IPS-NIHi7 (cell line): ENCODE results near the gene MAML3.
"Not testable (repeated sequence)": the region's sequence is repeated elsewhere in the genome, so short reads cannot be mapped to it uniquely, and the experiment has no call there.

ENCODE experiments used
- DNase-seq: peaks from one replicate; pipeline ENCODE4 v3.0.0; 2012; ENCODE audit warnings: mixed read lengths; ENCODE audit errors: extremely low spot score

The MAML3 gene

DNA sequence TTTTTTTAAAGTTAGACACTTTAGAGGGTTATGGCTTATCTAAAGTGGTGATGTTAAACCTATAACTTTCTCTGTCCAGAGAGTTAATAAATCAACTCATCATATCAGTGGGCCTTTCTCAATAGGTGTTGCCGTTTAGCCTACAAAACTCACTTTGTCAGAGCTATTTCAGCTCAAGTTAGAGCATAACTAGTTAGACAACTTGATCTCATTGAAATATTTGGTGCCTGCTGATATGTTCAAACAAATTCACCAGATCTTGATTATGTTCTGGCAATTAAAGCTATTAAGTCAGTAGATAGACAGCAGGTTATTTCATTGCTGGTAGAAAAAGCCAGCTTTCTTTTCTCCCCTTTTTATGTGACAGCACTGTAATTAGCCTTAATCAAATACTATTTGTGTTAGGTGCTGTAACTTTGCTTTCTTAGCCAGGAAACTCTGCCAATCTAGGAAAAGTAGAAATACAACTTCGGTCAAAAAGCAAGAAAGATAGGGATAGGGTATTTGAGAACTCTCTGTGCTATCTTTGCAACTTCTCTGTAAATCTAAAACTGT, 191.8 kb downstream of the MAML3 start:
- no peak for DNase-seq

DNA sequence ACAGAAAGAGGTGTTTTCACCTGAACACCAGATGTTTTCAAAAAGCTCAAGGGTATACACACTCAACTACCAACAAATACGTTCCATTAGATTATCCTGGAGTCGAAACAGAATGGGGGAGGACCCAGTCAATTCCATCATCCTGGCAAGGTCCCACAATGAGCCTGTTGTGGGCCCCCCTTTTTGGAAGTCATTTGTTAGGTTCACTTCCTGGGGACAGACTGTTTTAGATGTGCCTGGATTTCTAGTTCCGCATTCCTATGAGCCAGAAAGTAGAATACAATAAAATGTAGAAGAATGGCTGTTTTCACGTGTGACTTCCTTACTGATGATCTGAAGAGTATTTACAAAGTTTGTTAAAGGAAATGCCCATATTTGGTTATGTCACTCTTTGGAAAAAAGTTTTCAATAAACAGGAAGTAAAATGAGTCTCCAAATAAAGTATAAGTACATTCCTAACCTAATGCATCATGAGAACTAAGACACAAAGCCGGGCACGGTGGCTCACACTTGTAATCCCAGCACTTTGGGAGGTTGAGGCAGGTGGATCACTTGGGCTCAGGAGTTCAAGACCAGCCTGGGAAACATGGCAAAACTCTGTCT, 192.5 kb downstream of the MAML3 start:
- no peak for DNase-seq

DNA sequence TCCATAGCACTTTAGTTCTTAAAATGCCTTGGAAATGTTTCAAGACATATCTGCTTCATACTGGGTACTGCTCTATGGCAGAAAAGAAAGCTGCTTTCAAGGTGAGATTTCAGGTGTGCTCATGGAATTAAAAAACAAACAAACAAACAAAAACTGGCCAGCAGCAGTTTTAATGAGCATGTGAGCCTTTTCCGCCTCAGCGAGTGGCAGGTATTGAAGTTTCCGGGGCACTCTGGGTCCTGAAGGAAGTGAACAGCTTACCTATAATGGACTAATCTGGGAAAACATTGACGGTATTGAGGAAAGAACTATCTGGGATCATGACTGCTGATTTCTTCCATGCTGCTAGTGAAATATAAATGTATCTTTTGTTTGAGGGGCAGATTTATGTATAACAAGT, 194.6 kb downstream of the MAML3 start:
- DNase-seq = no peak

DNA sequence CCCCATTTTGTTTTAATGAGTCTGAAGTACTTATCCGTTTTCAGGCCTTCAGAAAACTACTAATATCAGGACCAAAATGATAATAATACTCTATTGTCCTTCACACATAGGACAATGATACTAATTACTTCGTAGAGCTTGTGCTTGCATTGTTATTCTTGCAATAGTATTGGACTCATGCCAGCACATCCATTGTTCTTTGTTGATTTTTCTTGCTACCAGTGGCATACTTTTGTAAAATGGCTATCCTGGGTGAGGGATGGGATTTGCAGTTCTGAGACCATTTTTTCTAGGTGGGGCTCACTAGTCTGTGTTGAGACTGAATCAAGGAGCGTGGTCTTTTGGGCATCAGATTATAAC, 195.3 kb downstream of the MAML3 start:
- DNase-seq = no peak

DNA sequence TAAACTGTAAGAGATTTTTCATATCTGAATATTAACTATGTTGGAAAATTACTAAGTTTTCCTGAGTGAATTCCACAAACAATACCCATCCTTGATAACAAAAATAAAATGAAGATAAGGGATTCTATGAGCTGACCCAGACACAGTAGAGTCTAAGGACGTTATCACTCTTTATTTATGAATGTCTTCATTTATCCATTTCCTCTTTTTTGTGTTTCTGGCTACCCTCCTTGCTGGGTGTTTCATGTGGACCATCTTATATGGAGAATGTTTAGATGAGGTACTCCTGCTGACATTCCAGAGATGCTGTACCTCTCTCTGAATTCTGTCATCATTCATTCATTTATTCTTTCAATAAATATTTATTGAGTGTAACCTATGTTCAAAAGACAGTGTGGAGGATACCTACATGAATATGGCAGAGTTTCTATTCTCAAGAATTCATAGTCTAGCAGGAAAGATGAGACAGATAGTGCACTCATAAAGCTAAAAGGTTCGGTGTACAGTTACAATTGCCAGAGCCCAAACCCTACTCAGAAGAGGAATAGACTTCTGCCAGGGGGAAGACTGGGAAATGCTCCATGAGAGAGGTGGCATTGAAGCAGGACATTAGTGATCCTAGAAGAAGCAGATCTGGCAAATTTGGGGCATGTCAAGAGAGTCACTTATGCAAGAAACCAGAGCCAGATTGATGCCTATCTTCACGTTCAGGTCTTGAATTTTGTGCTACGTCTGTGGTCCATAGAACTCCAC, 195.8 kb downstream of the MAML3 start:
- no peak for DNase-seq

DNA sequence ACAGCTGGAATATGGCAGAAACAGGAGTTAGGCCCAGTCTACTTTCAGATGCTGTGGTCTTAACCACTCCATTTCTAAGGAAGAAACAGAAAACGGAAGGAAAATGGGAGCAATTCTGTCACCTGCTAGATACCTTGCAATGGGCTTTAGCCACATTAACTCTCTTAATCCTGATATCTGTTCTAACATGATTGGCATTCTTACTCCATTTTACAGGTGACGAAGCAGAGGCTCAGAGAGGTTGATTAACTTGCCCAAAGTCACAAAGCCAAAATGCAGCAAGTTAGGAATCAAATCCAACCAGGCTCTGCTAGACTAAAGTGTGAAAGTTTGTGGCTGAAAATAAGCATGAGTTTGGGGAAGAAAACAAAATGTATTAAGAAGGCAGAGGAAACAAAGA, 196.9 kb downstream of the MAML3 start:
- DNase-seq = no peak

DNA sequence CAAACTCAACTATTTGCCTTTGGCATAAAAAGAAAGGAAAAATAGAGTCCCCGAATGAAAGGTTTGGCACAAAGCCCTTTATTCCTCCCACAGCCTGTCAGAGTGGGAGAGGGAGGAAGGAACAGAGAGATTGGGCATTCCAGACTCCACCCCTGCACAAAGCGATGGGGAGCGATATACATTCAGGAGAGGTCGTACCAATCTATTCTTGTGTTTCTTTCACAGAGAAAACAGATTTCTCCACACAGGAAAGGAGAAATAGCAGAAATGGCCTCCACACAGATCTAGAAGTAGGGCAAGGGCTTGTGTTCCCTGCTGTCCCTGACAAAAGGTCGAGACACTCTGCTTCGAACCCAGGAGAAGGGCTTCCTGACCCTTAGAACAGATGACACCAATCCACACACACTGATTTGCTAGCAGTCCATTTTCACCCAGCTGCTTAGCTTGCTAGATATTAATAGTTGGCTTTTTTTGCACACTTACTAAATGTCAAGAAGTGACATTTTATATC, 197.4 kb downstream of the MAML3 start:
- DNase-seq = no peak

DNA sequence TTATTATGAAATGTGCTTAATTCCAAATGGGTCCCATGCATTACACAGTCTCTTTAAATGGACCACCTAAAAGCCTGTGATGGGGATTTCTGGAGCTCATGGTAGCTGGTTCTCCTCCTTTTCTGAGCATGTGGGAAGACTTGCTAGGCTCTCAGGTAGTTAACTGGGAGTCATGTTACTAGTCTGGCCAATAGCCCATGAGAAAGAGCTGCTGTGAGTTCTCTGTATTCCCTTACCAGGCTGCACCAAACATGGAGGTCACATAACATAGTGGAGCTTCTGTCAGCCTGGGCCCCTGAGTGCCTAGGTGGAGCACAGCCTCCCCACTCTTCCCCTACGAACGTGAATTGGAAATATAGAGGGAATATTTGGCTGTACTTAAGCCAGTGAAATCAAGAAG, 198.4 kb downstream of the MAML3 start:
- DNase-seq = peak; percentile 26

DNA sequence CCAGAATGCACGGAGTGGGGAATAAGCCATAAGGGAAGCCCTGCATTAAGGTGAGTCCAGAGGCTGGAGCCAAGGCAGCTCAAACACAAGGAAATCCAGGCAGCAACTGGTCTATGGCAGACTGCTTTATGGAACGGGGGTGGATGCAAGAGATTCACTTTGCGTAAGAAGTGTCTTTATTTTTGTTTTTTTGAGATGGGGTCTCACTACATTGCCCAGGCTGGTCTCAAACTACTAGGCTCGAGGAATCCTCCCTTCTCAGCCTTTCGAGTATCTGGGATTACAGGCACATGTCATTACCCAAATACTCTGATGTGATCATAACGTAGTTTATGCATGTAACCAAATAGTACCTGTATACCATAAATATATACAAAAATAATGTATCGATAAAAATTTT, 199.5 kb downstream of the MAML3 start:
- no peak for DNase-seq

DNA sequence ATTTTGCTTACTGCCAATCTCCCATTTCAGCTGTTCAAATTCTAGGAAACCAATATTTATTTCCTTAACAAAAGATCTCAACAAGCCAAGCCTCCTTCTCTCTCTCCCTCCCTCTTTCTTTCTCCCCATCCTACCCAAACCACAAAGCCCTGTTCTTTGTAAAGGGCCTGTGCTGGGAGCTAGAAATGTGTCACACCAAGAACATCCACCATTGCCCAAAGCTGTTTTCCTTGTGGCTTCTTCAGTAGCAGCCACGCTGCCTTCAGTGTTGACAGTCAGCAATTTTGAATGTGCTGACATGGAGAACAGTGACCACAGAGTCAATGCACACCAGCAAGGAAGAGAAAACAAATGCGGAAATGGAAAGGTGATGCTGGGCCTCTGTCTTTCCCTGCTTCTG, 203.0 kb downstream of the MAML3 start:
- DNase-seq = no peak

DNA sequence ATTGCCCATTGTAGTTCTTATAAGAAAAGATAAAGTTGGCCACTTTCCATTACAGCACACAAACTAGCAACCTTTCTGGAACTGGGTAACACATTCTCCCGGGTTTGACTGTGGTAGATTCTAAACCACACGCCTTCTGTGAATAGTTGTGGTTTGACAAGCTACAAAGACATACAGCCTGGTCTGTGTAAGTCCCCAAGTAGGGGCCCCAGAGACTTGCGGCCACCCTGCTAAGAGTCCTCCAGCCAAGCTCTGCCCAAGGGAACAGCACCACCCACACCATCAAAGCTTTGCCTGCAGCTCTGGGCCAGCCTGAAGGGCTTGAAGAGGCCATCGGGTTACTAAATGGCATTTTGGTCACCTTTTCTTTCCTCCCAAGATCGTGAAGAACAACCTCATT, 203.4 kb downstream of the MAML3 start:
- no peak for DNase-seq

DNA sequence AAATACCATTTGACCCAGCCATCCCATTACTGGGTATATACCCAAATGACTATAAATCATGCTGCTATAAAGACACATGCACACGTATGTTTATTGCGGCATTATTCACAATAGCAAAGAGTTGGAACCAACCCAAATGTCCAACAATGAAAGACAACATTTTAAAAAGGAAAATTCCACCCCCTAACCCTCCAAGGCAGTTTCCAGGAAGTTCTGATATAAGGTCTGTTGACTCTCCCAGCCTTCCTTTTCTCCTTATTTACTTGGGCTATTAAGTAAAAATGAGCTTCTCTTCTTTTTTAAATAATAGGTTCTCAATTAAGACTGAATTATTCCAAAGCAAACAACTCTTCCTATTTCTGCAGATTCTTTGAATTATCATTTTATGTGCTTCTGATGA, 209.1 kb downstream of the MAML3 start:
- DNase-seq = not testable (repeated sequence)

DNA sequence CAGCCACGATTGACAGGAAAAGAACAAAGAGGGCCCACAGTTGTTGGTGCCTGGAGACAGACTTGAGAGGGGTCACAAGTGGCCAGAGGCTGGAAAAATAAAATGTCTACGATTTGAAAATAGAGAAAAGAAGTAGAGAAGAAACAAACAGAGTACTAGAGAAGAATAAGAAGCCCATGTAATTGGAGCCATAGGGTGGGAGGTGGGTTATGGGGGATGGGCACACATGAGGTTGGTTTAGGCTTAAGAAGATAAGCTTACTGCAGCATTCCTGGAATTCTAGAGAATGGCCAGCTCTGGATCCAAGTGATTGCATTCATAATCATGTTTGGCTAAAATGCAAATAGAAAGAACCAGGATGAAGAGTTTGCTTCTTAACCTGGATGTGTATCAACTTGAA, 210.7 kb downstream of the MAML3 start:
- DNase-seq = peak; percentile 70

DNA sequence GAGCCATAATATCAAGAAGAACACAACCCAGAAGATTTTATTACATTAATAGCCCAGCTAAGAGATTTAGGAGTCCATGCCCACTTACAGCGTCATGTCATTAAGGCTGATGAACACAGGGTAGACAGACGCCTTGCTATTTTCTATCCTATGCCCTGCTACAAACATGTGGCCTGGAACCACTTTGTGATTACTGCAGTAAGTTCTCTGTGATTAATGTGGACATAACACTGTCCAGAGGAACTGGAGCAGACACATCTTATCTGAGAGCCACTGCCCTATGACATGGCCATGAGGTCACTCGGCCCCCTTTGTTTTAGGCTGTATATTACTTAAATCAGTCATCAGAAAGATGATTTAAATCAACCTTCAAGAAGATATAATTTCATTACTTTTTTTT, 211.7 kb downstream of the MAML3 start:
- DNase-seq = no peak

DNA sequence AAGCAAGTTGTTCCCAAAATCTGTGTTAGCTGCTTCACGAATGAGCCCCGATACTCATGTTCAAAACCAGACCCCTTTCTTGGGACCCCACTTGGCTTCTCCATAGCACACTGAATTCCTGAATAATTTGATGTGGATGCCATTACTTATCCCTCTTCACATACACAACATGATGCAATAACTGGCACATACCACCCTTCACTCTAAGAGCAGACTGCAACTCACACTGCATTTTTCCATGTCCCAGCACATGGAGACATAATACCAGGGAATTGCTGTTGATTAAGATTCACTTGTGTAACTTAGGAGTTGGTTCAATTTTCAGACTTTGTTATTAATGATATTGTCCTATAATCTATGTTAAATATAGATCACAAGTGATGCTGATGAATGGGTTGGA, 213.4 kb downstream of the MAML3 start:
- no peak for DNase-seq

DNA sequence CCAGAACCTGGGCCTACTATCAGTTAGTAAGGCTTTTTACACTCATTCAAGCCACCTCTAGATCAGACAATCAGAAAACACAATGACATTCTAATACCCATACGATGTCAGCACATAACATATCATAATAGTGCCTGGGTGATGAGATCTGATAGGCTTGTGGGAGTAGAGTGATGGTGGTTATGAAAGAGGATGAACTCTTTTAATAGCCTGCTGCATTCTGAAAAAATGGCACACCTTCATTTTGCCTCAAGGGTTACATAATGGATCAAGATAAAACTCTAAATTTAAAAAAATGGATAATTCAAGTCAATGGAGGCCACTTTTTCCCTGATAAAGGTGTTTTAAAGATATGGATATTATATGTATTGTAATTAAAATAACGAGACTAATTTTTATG, 215.6 kb downstream of the MAML3 start:
- DNase-seq = no peak

DNA sequence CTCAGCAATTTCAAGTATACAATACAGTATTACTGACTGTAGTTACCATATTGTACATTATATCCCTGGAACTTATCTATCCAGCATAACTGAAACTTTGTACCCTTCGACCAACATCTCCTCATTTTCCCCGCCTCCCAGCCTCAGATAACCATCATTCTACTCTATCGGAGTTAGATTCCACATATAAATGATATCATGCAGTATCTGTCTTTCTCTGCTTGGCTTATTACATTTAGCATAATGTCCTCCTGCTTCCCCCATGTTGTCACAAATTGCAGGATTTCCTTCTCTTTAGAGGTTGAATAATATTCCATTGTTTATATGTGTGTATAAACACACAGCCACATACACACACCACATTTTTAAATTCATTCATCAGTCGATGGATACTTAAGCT, 218.1 kb downstream of the MAML3 start:
- DNase-seq = no peak

DNA sequence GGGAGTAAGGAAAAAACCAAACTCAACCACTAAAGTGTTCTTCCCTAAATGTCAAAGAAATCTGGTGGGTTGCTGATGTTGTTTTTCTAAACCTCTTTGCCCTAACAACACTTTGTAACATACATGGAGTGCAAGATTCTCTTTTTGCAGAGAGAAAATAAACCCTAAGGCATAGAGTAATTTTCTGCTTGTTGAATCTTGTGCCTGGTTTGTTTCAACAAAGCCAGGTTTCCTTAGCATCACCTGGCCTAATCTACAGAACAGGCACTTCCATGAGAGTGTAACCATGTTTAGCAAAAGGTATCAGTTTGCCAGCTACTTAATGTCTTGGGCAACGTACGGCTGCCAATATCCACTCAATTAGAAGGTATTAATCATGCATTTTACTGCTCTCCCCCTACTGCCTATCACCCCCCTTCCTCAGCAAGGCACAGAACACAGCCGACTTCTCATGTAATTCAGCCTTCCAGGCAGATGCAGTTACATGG, 219.2 kb downstream of the MAML3 start:
- no peak for DNase-seq

DNA sequence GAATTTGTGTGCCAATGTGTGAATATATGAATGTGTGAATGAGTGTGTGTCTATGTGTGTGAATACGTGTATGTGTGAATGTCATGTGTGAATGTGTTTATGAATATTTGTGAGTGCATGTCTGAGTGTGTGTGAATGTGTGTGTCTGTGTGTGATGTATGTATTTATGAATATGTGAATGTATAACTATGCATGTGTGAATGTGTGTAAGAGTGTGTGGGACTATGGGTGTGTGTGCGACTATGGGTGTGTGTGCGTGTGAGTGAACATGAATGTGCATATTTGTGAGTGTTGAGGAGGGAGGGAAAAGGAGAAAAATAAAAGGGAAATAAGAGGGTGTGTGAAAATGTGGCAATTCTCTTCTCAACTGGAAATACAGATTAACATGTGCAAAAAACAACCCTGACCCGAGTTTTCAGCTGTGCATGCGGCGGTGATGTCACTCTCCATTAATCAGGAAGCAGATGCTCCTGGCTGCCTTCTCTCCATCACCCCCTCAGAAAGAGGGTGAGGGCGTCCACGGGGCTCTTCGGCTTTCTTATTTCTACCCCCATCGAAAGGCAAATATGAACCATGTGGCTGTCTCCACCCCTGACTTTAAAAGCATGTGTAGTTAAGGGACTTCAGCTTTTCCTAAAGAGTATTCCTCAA, 219.8 kb downstream of the MAML3 start:
- no peak for DNase-seq

DNA sequence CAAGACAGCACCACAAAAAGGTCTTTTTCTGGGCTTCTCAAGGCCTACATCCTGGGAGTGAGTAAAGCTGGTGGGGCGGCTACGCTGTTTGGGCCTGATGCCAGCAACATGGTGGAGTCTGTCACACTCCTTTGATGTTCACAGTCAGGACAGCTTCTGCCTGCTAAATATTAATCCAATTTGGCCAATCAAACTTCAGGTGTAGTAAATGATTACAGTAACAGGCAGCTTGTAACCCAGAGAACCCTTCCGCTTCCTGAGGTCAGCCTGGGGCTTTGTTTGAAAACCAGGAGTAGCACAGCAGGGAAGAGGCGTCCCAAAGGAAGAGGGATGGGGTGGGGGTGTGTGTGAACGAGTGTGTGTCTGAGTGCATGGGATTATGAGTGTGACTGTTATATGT, 220.4 kb downstream of the MAML3 start:
- DNase-seq = no peak

DNA sequence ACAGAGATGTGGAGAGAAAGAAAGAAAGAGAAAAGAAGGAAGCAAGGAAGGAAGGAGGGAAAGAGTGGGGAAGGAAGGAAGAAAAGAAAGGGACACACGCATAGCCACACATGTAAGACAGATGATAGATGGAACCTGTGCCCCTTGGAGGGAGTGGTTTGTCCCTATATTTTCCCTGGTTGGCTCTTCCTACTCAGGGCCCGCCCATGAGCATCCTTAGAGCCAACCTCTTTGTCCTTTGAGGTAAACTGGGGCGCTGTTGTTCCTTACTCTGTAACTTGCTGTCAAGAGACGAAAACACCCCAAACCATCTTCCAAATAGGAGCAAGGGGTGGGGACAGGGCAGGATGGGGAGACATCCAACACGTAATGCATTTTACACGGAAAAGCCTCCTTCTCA, 220.9 kb downstream of the MAML3 start:
- DNase-seq = peak; percentile 32

DNA sequence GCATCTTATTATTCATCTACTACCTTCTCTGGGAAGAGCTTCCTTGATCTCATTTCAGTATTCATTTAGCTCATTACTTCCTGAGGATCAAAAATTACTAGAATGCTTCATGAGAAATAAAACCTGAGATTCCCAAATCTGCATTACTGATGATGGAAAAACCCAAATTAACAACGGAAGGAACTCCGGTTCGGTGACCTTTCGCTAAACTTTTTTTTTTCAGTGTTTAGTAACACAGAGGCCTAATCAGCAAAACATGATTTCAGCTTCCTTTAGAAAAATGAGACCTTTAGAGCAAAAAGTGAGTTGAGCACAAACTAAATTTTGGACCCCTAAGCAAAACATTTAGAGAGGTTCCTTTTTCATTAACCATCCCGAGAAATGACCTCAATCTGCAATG, 229.2 kb downstream of the MAML3 start:
- no peak for DNase-seq
